Liver (tissue), 9 donors: ENCODE data around the gene TMEM242. TPM values are rescaled to one million over a fixed set of nuclear protein-coding genes. Genes with fewer than 3 reads are reported as not detected.

Experiments used
- DNase-seq: peaks from one replicate; pipeline ENCODE4 v3.0.0-alpha.2; 2017; ENCODE audit warnings: low spot score
- H3K27ac ChIP-seq, 2 donors: one replicate each; pipeline ENCODE4 v1.7.0; 2013; ENCODE audit warnings: inconsistent platforms in 2 of 2, low read length in 2 of 2, control low read depth in 1 of 2, low read depth in 1 of 2, mild to moderate bottlenecking in 1 of 2
- H3K27me3 ChIP-seq, 4 donors: one replicate each; pipeline versions ENCODE4 v1.6.1 to v1.7.0; 2013; ENCODE audit warnings: low read length in 3 of 4, inconsistent platforms in 1 of 4, mild to moderate bottlenecking in 1 of 4, moderate library complexity in 1 of 4; ENCODE audit not compliant: control insufficient read depth in 4 of 4, insufficient read depth in 4 of 4
- H3K36me3 ChIP-seq, 4 donors: one replicate each; pipeline versions ENCODE4 v1.6.1 to v1.7.0; 2013; ENCODE audit warnings: low read length in 3 of 4, mild to moderate bottlenecking in 3 of 4, low read depth in 1 of 4, moderate library complexity in 1 of 4; ENCODE audit not compliant: control insufficient read depth in 4 of 4, insufficient read depth in 3 of 4
- H3K4me1 ChIP-seq, 4 donors: one replicate each; pipeline versions ENCODE4 v1.6.1 to v1.7.0; 2013; ENCODE audit warnings: low read length in 3 of 4, mild to moderate bottlenecking in 3 of 4, moderate library complexity in 1 of 4; ENCODE audit not compliant: control insufficient read depth in 4 of 4, insufficient read depth in 4 of 4
- H3K4me3 ChIP-seq, 3 donors: one replicate each; pipeline versions ENCODE4 v1.6.1 to v1.7.0; 2013; ENCODE audit warnings: low read length in 3 of 3, control low read depth in 1 of 3, low read depth in 1 of 3, mild to moderate bottlenecking in 1 of 3
- H3K9ac ChIP-seq, 2 donors: one replicate each; pipeline ENCODE4 v1.7.0; 2013; ENCODE audit warnings: low read length in 2 of 2, mild to moderate bottlenecking in 2 of 2, moderate library complexity in 2 of 2, control low read depth in 1 of 2, low read depth in 1 of 2
- H3K9me3 ChIP-seq, 4 donors: one replicate each; pipeline versions ENCODE4 v1.6.1 to v1.7.0; 2013; ENCODE audit warnings: low read length in 3 of 4; ENCODE audit not compliant: control insufficient read depth in 4 of 4
- ATF3 ChIP-seq: IDR thresholded peaks from 2 replicates; pipeline ENCODE4 v1.6.1; 2016; ENCODE audit warnings: antibody characterized with exemption
- CTCF ChIP-seq: fragments of 150-350 bp; IDR thresholded peaks from 2 replicates; pipeline ENCODE4 v1.5.1; 2017; ENCODE audit warnings: improper control_type of control experiment, low read depth, low read length; ENCODE audit not compliant: missing input control
- EGR1 ChIP-seq, 2 donors: IDR thresholded peaks; 2 replicates each; pipeline ENCODE4 v1.6.1; 2016 to 2018; ENCODE audit warnings: antibody characterized with exemption in 2 of 2, low read depth in 2 of 2
- FOXA2 ChIP-seq: IDR thresholded peaks from 2 replicates; pipeline ENCODE4 v1.6.1; 2016; ENCODE audit warnings: antibody characterized with exemption
- GABPA ChIP-seq, 2 donors: IDR thresholded peaks in 1 of 2; conservative IDR thresholded peaks in 1 of 2; 2 replicates each; pipeline ENCODE4 v1.6.1; 2016; ENCODE audit warnings: antibody characterized with exemption in 2 of 2, mild to moderate bottlenecking in 1 of 2, moderate library complexity in 1 of 2
- HNF4A ChIP-seq, 2 donors: conservative IDR thresholded peaks; 2 replicates each; pipeline ENCODE4 v1.6.1; 2016; ENCODE audit warnings: antibody characterized with exemption in 2 of 2, mild to moderate bottlenecking in 2 of 2
- HNF4G ChIP-seq: IDR thresholded peaks from 2 replicates; pipeline ENCODE4 v1.6.1; 2016; ENCODE audit warnings: antibody characterized with exemption
- JUND ChIP-seq, 2 donors: IDR thresholded peaks; 2 replicates each; pipeline ENCODE4 v1.6.1; 2016; ENCODE audit warnings: antibody characterized with exemption in 2 of 2
- MAX ChIP-seq: IDR thresholded peaks from 2 replicates; pipeline ENCODE4 v1.6.1; 2016; ENCODE audit warnings: antibody characterized with exemption
- NR2F2 ChIP-seq: IDR thresholded peaks from 2 replicates; pipeline ENCODE4 v1.6.1; 2016; ENCODE audit warnings: antibody characterized with exemption
- RAD21 ChIP-seq, 2 donors: IDR thresholded peaks; 2 replicates each; pipeline ENCODE4 v1.6.1; 2016; ENCODE audit warnings: antibody characterized with exemption in 2 of 2, mild to moderate bottlenecking in 2 of 2
- REST ChIP-seq: IDR thresholded peaks from 2 replicates; pipeline ENCODE4 v1.6.1; 2016; ENCODE audit warnings: antibody characterized with exemption, mild to moderate bottlenecking
- RXRA ChIP-seq, 2 donors: IDR thresholded peaks; 2 replicates each; pipeline ENCODE4 v1.6.1; 2017 to 2018; ENCODE audit warnings: antibody characterized with exemption in 2 of 2, mild to moderate bottlenecking in 1 of 2
- SP1 ChIP-seq: IDR thresholded peaks from 2 replicates; pipeline ENCODE4 v1.6.1; 2018; ENCODE audit warnings: antibody characterized with exemption, mild to moderate bottlenecking
- TAF1 ChIP-seq: conservative IDR thresholded peaks from 2 replicates; pipeline ENCODE4 v1.6.1; 2016; ENCODE audit warnings: antibody characterized with exemption, mild to moderate bottlenecking
- YY1 ChIP-seq: IDR thresholded peaks from 2 replicates; pipeline ENCODE4 v1.6.1; 2016; ENCODE audit warnings: antibody characterized with exemption, mild to moderate bottlenecking
- ZBTB33 ChIP-seq: IDR thresholded peaks from 2 replicates; pipeline ENCODE4 v1.6.1; 2016; ENCODE audit warnings: antibody characterized with exemption
- WGBS: extraction: QIAGEN DNeasy Blood & Tissue Kit; methylation state at CpG from one replicate; pipeline ENCODE4 v1.1.7; 2013; 5-methylcytosine and 5-hydroxymethylcytosine counted together
- polyA plus RNA-seq, 2 donors: library from polyadenylated mRNA; stranded (reverse) in 1 of 2; unstranded in 1 of 2; fragments of 200-250 nt in 1 of 2; fragments of >200 nt in 1 of 2; fragmentation: Nextera tagmentation in 1 of 2; extraction: Ambion mirVana in 1 of 2; gene quantifications; one replicate each; pipeline versions ENCODE4 v1.2.1 to v1.2.3, GENCODE V29; 2013 to 2015
- total RNA-seq, 2 donors: library from RNA; depleted of rRNA; stranded (reverse); fragments of >200 nt; gene quantifications; one replicate each; pipeline ENCODE4 v1.2.3, GENCODE V29; 2014
- donor health status: healthy.
- donor health status: healthy.
- donor health status: healthy.
- donor health status: healthy.
- donor health status: healthy.

TMEM242 gene
- total and polyA plus RNA-seq, 4 donors = 3.7 to 10.2 (median 6.1) TPM

- Histone ChIP-seq H3K27ac (no peak overlapping the region), H3K9me3 (no peaks in the 10 kb centered on the region), H3K4me1 (peaks cover 0 to 2% (median 0%) of the 10 kb centered on the region in 4 donors), H3K9ac (no peak overlapping the region), H3K27me3 (no peaks in the 10 kb centered on the region), H3K36me3 (peaks cover 0 to 15% (median 8%) of the 10 kb centered on the region in 4 donors), H3K4me3 (no peak overlapping the region)
- WGBS = 98% methylated on average over 9 of the region's 9 CpGs
- no peak for TF ChIP-seq ZBTB33
- no peak for TF ChIP-seq JUND (IDR thresholded peaks at IDR 0.05)
- TF ChIP-seq ATF3 = no peak
- no peak for TF ChIP-seq CTCF
- no peak for TF ChIP-seq REST
- no peak for TF ChIP-seq RXRA (IDR thresholded peaks at IDR 0.05)
- TF ChIP-seq TAF1 = no peak
- no peak for TF ChIP-seq HNF4G
- DNase-seq = no peak
Measured at GRCh38 chr6:157288575-157288974, 34.7 kb downstream of the TMEM242 start.

GRCh38 chr6:157287923-157288322 lies 35.4 kb downstream of the TMEM242 start:
- no peak overlapping the region for H3K9ac ChIP-seq
- peaks cover 0 to 2% (median 0%) of the 10 kb centered on the region in 4 donors for H3K4me1 ChIP-seq
- no peak for DNase-seq
- H3K9me3 ChIP-seq = no peaks in the 10 kb centered on the region
- H3K4me3 ChIP-seq = no peak overlapping the region
- no peaks in the 10 kb centered on the region for H3K27me3 ChIP-seq
- 97% methylated on average over 7 of the region's 7 CpGs for WGBS
- H3K36me3 ChIP-seq = peaks cover 0 to 15% (median 8%) of the 10 kb centered on the region in 4 donors
- no peak overlapping the region for H3K27ac ChIP-seq
- TF ChIP-seq ZBTB33 (no peak), FOXA2 (no peak), MAX (no peak), EGR1 (IDR thresholded peaks at IDR 0.05; ENCODE audit: low read depth in 2 of 2) (no peak), TAF1 (no peak), NR2F2 (no peak), JUND (IDR thresholded peaks at IDR 0.05) (no peak), HNF4G (no peak), RAD21 (IDR thresholded peaks at IDR 0.05) (no peak), RXRA (IDR thresholded peaks at IDR 0.05) (no peak), SP1 (no peak), YY1 (no peak), CTCF (no peak), HNF4A (conservative IDR thresholded peaks at IDR 0.05) (no peak), GABPA (IDR thresholded peaks at IDR 0.05 in 1 of 2, conservative IDR thresholded peaks at IDR 0.05 in 1 of 2) (no peak), ATF3 (no peak)
